Lung microvascular endothelial cell (primary cell): Measurements from ENCODE around the gene ZNF467. TPM values are rescaled to one million over a fixed set of nuclear protein-coding genes. Genes with fewer than 3 reads are reported as not detected.

Experiments
- DNase-seq, 2 donors: peaks; one replicate each; pipeline versions ENCODE4 v3.0.0 to v3.0.0-alpha.2; 2010; ENCODE audit warnings: low read depth in 2 of 2
- total RNA-seq: library from RNA; depleted of rRNA; stranded (reverse); fragments of >200 nt; gene quantifications from 2 replicates; pipeline ENCODE4 v1.2.1, GENCODE V29; 2014

ZNF467 gene
- total RNA-seq, 1 donor from 2014 or later, result 6.3 TPM

- peak; percentile 38 to 69 for DNase-seq
Measured at GRCh38 chr7:149787428-149788299, 14.3 kb upstream of the ZNF467 start.

GRCh38 chr7:149785983-149786382, 12.6 kb upstream of the ZNF467 start:
- DNase-seq, result no peak

- no peak for DNase-seq
Measured at GRCh38 chr7:149785402-149785801, 12.0 kb upstream of the ZNF467 start.

- no peak for DNase-seq
Measured at GRCh38 chr7:149784251-149784608, 10.8 kb upstream of the ZNF467 start.

GRCh38 chr7:149783386-149784250, 10.2 kb upstream of the ZNF467 start:
- no peak for DNase-seq

- no peak for DNase-seq
Measured at GRCh38 chr7:149782682-149783345, 9.4 kb upstream of the ZNF467 start.

- no peak for DNase-seq
Measured at GRCh38 chr7:149781921-149782320, 8.5 kb upstream of the ZNF467 start.

GRCh38 chr7:149780636-149781419, 7.4 kb upstream of the ZNF467 start:
- DNase-seq, result no peak

- DNase-seq, result no peak
Measured at GRCh38 chr7:149780056-149780455, 6.7 kb upstream of the ZNF467 start.

- DNase-seq, result no peak
Measured at GRCh38 chr7:149779502-149779805, 6.1 kb upstream of the ZNF467 start.

- no peak for DNase-seq
Measured at GRCh38 chr7:149778696-149779501, 5.5 kb upstream of the ZNF467 start.

- no peak for DNase-seq
Measured at GRCh38 chr7:149778327-149778637, 4.9 kb upstream of the ZNF467 start.

- DNase-seq, result no peak
Measured at GRCh38 chr7:149777551-149778326, 4.4 kb upstream of the ZNF467 start.

- no peak for DNase-seq
Measured at GRCh38 chr7:149776848-149777407, 3.5 kb upstream of the ZNF467 start.

- DNase-seq, result peak; percentile 72 to 84
Measured at GRCh38 chr7:149776289-149776688, 2.9 kb upstream of the ZNF467 start.

GRCh38 chr7:149775176-149775556, 1.8 kb upstream of the ZNF467 start:
- DNase-seq, result no peak

GRCh38 chr7:149774237-149775175, 1.1 kb upstream of the ZNF467 start:
- DNase-seq, result no peak

- peak; percentile 13 to 42 for DNase-seq
Measured at GRCh38 chr7:149772956-149773434, 393 bp downstream of the ZNF467 start.
